WTC11 (cell line): ENCODE results near the gene BORCS8. TPM values are rescaled to one million over a fixed set of nuclear protein-coding genes. Genes with fewer than 3 reads are reported as not detected.

ENCODE experiments used
- ATF2 ChIP-seq: sonication (generic); formaldehyde crosslinking; IDR thresholded peaks from 2 replicates; pipeline ENCODE4 v1.8.1; 2022; ENCODE audit warnings: low read depth, missing genetic modification reagents, borderline replicate concordance
- CTCF ChIP-seq: fragments of 200-600 bp; IDR thresholded peaks from 2 replicates; pipeline ENCODE4 v1.8.0; 2022; ENCODE audit warnings: antibody characterized with exemption
- EMX1 ChIP-seq: fragments of 250-450 bp; sonication (Bioruptor Pico); IDR thresholded peaks from 2 replicates; pipeline ENCODE4 v1.8.0; 2021; ENCODE audit warnings: mild to moderate bottlenecking
- ESRRA ChIP-seq: sonication (generic); formaldehyde crosslinking; IDR thresholded peaks from 2 replicates; pipeline ENCODE4 v1.8.1; 2022; ENCODE audit warnings: mild to moderate bottlenecking, missing genetic modification reagents, borderline replicate concordance
- ETV6 ChIP-seq: sonication (generic); formaldehyde crosslinking; IDR thresholded peaks from 2 replicates; pipeline ENCODE4 v1.8.1; 2022; ENCODE audit warnings: mild to moderate bottlenecking, missing genetic modification reagents
- GRHL2 ChIP-seq: fragments of 250-450 bp; sonication (Bioruptor Pico); IDR thresholded peaks from 2 replicates; pipeline ENCODE4 v1.8.0; 2022; ENCODE audit warnings: mild to moderate bottlenecking, moderate library complexity; ENCODE audit not compliant: insufficient replicate concordance, severe bottlenecking
- HMGA2 ChIP-seq: fragments of 250-450 bp; sonication (Bioruptor Pico); IDR thresholded peaks from 2 replicates; pipeline ENCODE4 v1.4.0; 2021; ENCODE audit warnings: mild to moderate bottlenecking, moderate library complexity
- IRF1 ChIP-seq: sonication (generic); formaldehyde crosslinking; IDR thresholded peaks from 2 replicates; pipeline ENCODE4 v1.8.0; 2023; ENCODE audit warnings: missing genetic modification reagents
- IRF2 ChIP-seq: sonication (generic); formaldehyde crosslinking; IDR thresholded peaks from 2 replicates; pipeline ENCODE4 v1.8.0; 2022; ENCODE audit warnings: low read depth, missing genetic modification reagents, borderline replicate concordance
- JUN ChIP-seq: sonication (generic); formaldehyde crosslinking; IDR thresholded peaks from 2 replicates; pipeline ENCODE4 v1.8.0; 2023; ENCODE audit warnings: mild to moderate bottlenecking, missing genetic modification reagents
- KAT7 ChIP-seq: sonication (generic); formaldehyde crosslinking; IDR thresholded peaks from 2 replicates; pipeline ENCODE4 v1.8.1; 2023; ENCODE audit warnings: missing genetic modification reagents, mild to moderate bottlenecking, borderline replicate concordance
- MXD4 ChIP-seq: fragments of 250-450 bp; sonication (Bioruptor Pico); IDR thresholded peaks from 2 replicates; pipeline ENCODE4 v1.8.0; 2021; ENCODE audit warnings: mild to moderate bottlenecking, moderate library complexity, borderline replicate concordance
- NFE2L1 ChIP-seq: sonication (generic); formaldehyde crosslinking; IDR thresholded peaks from 2 replicates; pipeline ENCODE4 v1.8.1; 2023; ENCODE audit warnings: missing genetic modification reagents
- NR1H2 ChIP-seq: sonication (generic); formaldehyde crosslinking; IDR thresholded peaks from 2 replicates; pipeline ENCODE4 v1.9.0; 2021; ENCODE audit warnings: mild to moderate bottlenecking, moderate library complexity, missing genetic modification reagents
- NR2C2 ChIP-seq: sonication (generic); formaldehyde crosslinking; IDR thresholded peaks from 2 replicates; pipeline ENCODE4 v1.8.0; 2022; ENCODE audit warnings: mild to moderate bottlenecking, missing genetic modification reagents
- OVOL2 ChIP-seq: fragments of 250-450 bp; sonication (Bioruptor Pico); IDR thresholded peaks from 2 replicates; pipeline ENCODE4 v1.9.0; 2021; ENCODE audit warnings: mild to moderate bottlenecking, borderline replicate concordance
- PREB ChIP-seq: sonication (generic); formaldehyde crosslinking; IDR thresholded peaks from 2 replicates; pipeline ENCODE4 v1.8.1; 2022; ENCODE audit warnings: mild to moderate bottlenecking, missing genetic modification reagents, moderate library complexity, borderline replicate concordance
- PRRX2 ChIP-seq: fragments of 250-450 bp; sonication (Bioruptor Pico); IDR thresholded peaks from 2 replicates; pipeline ENCODE4 v1.8.0; 2021; ENCODE audit warnings: mild to moderate bottlenecking
- RELA ChIP-seq: sonication (generic); formaldehyde crosslinking; IDR thresholded peaks from 2 replicates; pipeline ENCODE4 v1.8.1; 2022; ENCODE audit warnings: missing genetic modification reagents, mild to moderate bottlenecking, borderline replicate concordance
- SMAD3 ChIP-seq: sonication (generic); formaldehyde crosslinking; IDR thresholded peaks from 2 replicates; pipeline ENCODE4 v1.8.0; 2022; ENCODE audit warnings: missing genetic modification reagents, mild to moderate bottlenecking, borderline replicate concordance
- ZNF219 ChIP-seq: sonication (generic); formaldehyde crosslinking; IDR thresholded peaks from 2 replicates; pipeline ENCODE4 v1.8.0; 2023; ENCODE audit warnings: missing genetic modification reagents, mild to moderate bottlenecking, borderline replicate concordance
- ZNF263 ChIP-seq: sonication (generic); formaldehyde crosslinking; IDR thresholded peaks from 2 replicates; pipeline ENCODE4 v1.8.1; 2022; ENCODE audit warnings: low read depth, mild to moderate bottlenecking, moderate library complexity, missing genetic modification reagents
- ZNF281 ChIP-seq: sonication (generic); formaldehyde crosslinking; IDR thresholded peaks from 2 replicates; pipeline ENCODE4 v1.8.0; 2023; ENCODE audit warnings: mild to moderate bottlenecking, missing genetic modification reagents
- ZNF317 ChIP-seq: sonication (generic); formaldehyde crosslinking; IDR thresholded peaks from 2 replicates; pipeline ENCODE4 v1.8.1; 2023; ENCODE audit warnings: low read depth, mild to moderate bottlenecking, moderate library complexity, missing genetic modification reagents, borderline replicate concordance
- ZNF416 ChIP-seq: fragments of 250-450 bp; sonication (Bioruptor Pico); IDR thresholded peaks from 2 replicates; pipeline ENCODE4 v1.9.0; 2021; ENCODE audit warnings: mild to moderate bottlenecking, inconsistent platforms
- ZNF423 ChIP-seq: fragments of 250-450 bp; sonication (Bioruptor Pico); IDR thresholded peaks from 2 replicates; pipeline ENCODE4 v2.1.2; 2022; ENCODE audit warnings: mild to moderate bottlenecking, moderate library complexity
- ZNF425 ChIP-seq: fragments of 250-450 bp; sonication (Bioruptor Pico); conservative IDR thresholded peaks from 2 replicates; pipeline ENCODE4 v1.9.0; 2021; ENCODE audit warnings: mild to moderate bottlenecking
- ZSCAN18 ChIP-seq: fragments of 250-450 bp; sonication (Bioruptor Pico); IDR thresholded peaks from 2 replicates; pipeline ENCODE4 v2.1.2; 2022; ENCODE audit warnings: mild to moderate bottlenecking, moderate library complexity
- total RNA-seq: library from RNA; stranded (reverse); gene quantifications from 3 replicates; pipeline ENCODE4 v1.2.3, GENCODE V29; 2021

The BORCS8 gene
- total RNA-seq, 1 experiment from 2014 or later, result 20.9 TPM

GRCh38 chr19:19192078-19192882 is at the start of gene BORCS8, which contains the start of gene RFXANK (continued):
- TF ChIP-seq ATF2 (CRISPR knock-in tag) (no peak), OVOL2 (no peak), ZSCAN18 (no peak), NFE2L1 (CRISPR knock-in tag) (peak; percentile 66; the same call in 1 of the 2 replicates), RELA (CRISPR knock-in tag) (no peak), SMAD3 (peak; percentile 68; the same call in 1 of the 2 replicates), ZNF416 (CRISPR knock-in tag) (no peak), ZNF281 (peak; percentile 77; the same call in 1 of the 2 replicates), HMGA2 (no peak), MXD4 (CRISPR knock-in tag) (no peak), ZNF317 (CRISPR knock-in tag) (no peak), JUN (CRISPR knock-in tag) (peak; percentile 67; the same call in 1 of the 2 replicates), EMX1 (CRISPR knock-in tag) (0 out of 2 replicates have a peak, but pooled peaks have one; percentile 68), ZNF219 (no peak), PRRX2 (0 out of 2 replicates have a peak, but pooled peaks have one; percentile 16), ESRRA (CRISPR knock-in tag) (no peak), NR2C2 (CRISPR knock-in tag) (no peak), GRHL2 (CRISPR knock-in tag) (no peak), ZNF425 (CRISPR knock-in tag) (no peak), ZNF423 (CRISPR knock-in tag) (no peak), PREB (CRISPR knock-in tag) (no peak), CTCF (no peak), IRF2 (CRISPR knock-in tag) (no peak), KAT7 (CRISPR knock-in tag) (no peak), IRF1 (0 out of 2 replicates have a peak, but pooled peaks have one; percentile 70), NR1H2 (CRISPR knock-in tag) (no peak), ZNF263 (CRISPR knock-in tag) (no peak), ETV6 (CRISPR knock-in tag) (peak; percentile 94)
